T-helper 1 cell treated with Interleukin-12 subunit alpha and Interleukin-12 subunit beta and Interleukin-4 antibody, amounts not matched to agents 30 μg/mL and 1 μg/mL, for 36 hours (primary cell): Measurements from ENCODE around the gene FOS.

Experiments used
- H3K27ac Mint-ChIP-seq: one replicate; pipeline ENCODE4 v1.8.0; 2021; ENCODE audit warnings: mild to moderate bottlenecking, mixed read lengths
- H3K27me3 Mint-ChIP-seq: one replicate; pipeline ENCODE4 v1.8.0; 2021; ENCODE audit warnings: low read depth, mixed read lengths
- H3K36me3 Mint-ChIP-seq: one replicate; pipeline ENCODE4 v1.8.0; 2021; ENCODE audit warnings: low read depth, mixed read lengths
- H3K4me1 Mint-ChIP-seq: one replicate; pipeline ENCODE4 v1.8.0; 2021; ENCODE audit warnings: low read depth, mixed read lengths
- H3K4me3 Mint-ChIP-seq: one replicate; pipeline ENCODE4 v1.8.0; 2021; ENCODE audit warnings: mild to moderate bottlenecking, moderate library complexity, mixed read lengths
- H3K9me3 Mint-ChIP-seq: one replicate; pipeline ENCODE4 v1.8.0; 2021; ENCODE audit warnings: mixed read lengths

The FOS gene

DNA sequence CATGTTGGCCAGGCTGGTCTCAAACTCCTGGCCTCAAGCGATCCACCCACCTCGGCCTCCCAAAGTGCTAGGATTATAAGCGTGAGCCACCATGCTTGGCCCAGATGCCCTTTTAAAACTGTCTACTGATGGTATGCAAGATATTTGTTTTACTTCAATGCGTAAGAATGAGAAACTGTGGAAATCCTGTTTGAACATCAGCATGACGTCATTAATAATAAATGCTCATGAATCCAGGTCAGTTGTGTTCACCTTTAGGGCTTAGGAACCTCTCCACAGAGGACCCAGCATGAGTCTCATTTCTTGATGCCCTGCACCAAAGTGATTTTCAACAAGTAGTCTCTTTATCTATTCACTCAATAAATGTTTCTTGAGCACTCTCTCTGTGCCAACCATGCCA, 34.5 kb upstream of the FOS start:
- H3K27ac Mint-ChIP-seq = no peak overlapping the region
- H3K27me3 Mint-ChIP-seq = peaks cover 76% of the 10 kb centered on the region
- H3K4me1 Mint-ChIP-seq = peaks cover 20% of the 10 kb centered on the region
- no peaks in the 10 kb centered on the region for H3K9me3 Mint-ChIP-seq
- H3K36me3 Mint-ChIP-seq = peaks cover 4% of the 10 kb centered on the region
- no peak overlapping the region for H3K4me3 Mint-ChIP-seq

DNA sequence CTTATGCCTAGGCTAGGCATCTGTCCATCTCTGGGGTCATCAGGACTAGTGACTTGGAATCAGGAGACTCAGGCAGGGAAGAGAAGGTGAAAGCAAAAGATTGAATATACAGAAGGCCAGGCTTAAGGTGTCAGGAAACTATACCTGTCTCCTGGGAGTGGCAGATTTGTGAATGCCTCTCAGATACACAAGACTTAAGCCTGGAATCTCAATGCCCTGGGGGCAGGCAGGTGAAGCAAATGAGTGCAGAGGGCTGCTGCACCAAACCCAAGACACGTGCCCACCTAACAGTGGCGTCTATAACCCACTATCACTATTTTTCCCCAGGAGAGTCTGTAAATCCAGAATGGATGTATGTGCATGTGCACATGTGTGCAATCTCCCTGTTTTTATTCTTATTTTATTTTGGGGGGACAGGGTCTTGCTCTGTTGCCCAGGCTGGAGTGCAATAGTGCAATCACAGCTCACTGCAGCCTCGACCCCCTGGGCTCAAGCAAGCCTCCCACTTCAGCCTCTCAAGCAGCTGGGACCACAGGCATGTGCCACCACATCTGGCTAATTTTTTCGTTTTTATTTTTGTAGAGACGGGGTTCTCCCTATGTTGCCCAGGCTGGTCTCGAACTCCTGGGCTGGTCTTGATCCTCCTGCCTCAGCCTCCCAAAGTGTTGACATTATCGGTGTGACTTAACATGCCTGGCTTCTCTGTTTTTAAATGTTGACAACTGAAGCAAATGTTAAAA, 31.9 kb upstream of the FOS start:
- peak overlapping the region; percentile 45 for H3K4me3 Mint-ChIP-seq
- H3K27me3 Mint-ChIP-seq = peaks cover 61% of the 10 kb centered on the region
- peaks cover 36% of the 10 kb centered on the region for H3K4me1 Mint-ChIP-seq
- H3K36me3 Mint-ChIP-seq = peaks cover 4% of the 10 kb centered on the region
- H3K27ac Mint-ChIP-seq = no peak overlapping the region
- no peaks in the 10 kb centered on the region for H3K9me3 Mint-ChIP-seq

DNA sequence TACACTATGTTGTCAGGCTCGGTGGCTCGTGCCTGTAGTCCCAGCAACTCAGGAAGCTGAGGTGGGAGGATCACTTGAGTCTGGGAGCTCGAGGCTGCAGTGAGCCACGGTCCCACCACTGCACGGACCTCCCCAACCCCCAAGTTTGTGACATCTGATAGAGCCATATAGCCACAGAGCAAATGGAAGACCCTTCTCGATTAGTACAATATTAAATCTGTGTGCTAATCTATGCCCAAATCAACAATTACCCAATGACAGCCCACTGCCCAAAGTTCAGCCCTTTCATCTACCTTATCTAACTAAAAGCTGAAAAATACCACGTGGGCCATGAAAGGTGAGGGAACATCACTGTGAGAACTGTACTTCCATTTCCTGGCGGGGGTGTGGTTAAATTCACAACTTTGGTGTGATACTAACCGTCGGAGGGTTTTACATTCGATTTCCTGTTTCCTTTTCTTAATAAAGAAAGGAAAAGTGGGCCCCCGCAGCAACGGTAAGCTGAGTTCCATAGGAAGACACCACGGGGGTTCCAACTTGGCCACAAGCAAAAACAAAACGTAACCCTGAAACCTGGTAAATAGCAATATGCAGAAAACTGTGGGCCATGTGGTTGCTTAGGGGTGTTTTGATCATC, 31.2 kb upstream of the FOS start:
- Mint-ChIP-seq H3K9me3 (no peaks in the 10 kb centered on the region), H3K4me1 (peaks cover 41% of the 10 kb centered on the region), H3K27me3 (peaks cover 63% of the 10 kb centered on the region), H3K36me3 (peaks cover 4% of the 10 kb centered on the region), H3K27ac (peak overlapping the region; percentile 32), H3K4me3 (peak overlapping the region; percentile 45)

DNA sequence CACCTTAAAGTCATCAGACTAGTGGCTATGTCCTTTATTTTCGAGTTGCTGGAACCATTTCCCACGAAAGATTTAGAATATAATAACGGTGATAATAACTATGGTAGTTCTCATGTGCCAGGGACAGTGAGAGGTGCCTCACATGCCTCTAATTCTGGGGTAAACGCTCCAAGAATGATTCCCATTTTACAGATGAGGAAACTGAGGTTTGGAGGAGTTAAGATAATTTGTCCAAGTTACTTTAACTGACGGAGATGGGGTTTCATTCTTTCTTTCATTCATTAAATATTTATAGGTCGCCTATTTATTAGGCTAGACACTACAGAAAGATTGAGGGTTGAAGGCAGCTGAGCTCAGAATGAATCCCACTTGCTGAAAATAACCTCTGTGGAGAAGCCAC, 30.7 kb upstream of the FOS start:
- Mint-ChIP-seq H3K4me1 (peaks cover 41% of the 10 kb centered on the region), H3K4me3 (peak overlapping the region; percentile 45), H3K36me3 (peaks cover 4% of the 10 kb centered on the region), H3K27me3 (peaks cover 60% of the 10 kb centered on the region), H3K27ac (peak overlapping the region; percentile 32), H3K9me3 (no peaks in the 10 kb centered on the region)

DNA sequence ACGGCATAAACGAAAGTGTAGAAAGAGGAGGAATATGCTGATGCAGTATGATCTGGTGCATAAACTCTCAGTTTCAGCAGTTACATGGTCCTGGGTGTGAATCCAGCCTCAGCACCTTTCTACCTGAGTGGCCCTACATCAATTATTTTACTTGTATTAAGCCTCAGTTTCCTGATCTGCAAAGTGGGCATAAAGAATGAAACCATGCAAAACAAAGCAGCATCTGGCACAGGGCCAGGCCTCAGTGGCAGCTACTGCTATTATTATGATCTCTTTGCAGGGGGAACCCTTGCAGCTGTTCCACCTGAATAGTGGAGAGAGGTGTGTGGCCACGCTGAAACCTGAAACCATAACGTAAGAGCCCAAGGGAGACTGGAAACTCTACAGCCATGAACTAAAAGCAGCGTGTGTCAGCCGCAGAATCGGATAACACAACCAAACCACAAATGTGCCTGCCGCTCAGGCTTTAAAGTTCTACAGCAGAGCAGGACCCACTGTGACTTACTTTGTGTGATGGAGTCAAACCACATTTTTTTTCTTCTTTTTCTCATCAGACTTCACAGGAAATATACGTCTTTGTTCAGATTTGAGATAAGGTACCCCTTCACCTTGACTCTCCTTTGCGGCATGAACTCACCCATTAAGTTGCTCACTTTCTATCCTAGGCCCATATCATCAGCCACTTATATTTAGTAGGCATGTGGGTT, 29.2 kb upstream of the FOS start:
- peaks cover 41% of the 10 kb centered on the region for H3K4me1 Mint-ChIP-seq
- H3K4me3 Mint-ChIP-seq = peak overlapping the region; percentile 45
- H3K36me3 Mint-ChIP-seq = peaks cover 4% of the 10 kb centered on the region
- peaks cover 60% of the 10 kb centered on the region for H3K27me3 Mint-ChIP-seq
- H3K9me3 Mint-ChIP-seq = no peaks in the 10 kb centered on the region
- H3K27ac Mint-ChIP-seq = peak overlapping the region; percentile 75

DNA sequence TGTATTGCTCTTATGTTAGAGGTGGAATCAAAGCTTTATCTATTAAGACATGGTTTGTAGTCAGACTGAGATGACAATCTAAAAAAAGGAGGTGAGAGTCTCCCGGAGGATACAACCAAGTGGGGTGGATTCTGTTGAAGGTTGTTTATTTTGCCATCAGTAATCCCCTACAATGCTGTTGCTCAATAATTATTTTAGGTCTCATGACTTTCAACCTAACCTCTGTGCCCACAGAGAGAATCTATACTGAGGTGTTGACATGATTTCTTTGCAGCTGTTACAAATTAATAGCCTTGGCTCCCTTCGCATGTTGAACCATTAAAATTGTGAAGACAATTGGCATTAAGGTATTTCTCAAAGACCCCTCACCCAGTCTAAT, 28.7 kb upstream of the FOS start:
- H3K27ac Mint-ChIP-seq = peak overlapping the region; percentile 75
- peaks cover 4% of the 10 kb centered on the region for H3K36me3 Mint-ChIP-seq
- H3K4me3 Mint-ChIP-seq = peak overlapping the region; percentile 45
- H3K4me1 Mint-ChIP-seq = peaks cover 41% of the 10 kb centered on the region
- H3K9me3 Mint-ChIP-seq = no peaks in the 10 kb centered on the region
- H3K27me3 Mint-ChIP-seq = peaks cover 60% of the 10 kb centered on the region

DNA sequence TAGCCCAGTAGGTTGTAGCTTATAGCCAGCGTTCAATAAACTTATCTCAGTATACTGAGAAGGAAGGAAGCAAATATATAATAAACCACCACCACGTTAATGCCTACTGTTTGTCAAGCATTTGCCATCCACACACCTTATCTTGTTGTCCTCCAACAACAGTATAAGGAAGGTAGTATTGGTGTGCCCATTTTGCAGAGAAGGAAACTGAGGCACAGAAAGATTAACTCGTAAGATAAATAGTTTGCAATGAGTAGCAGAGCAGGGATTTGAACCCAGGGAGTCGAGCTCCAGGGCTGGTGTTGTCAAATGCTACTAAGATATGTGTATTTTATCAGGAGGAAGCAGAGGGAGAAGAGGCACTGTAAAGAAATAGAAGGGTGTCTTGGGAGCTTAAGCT, 27.8 kb upstream of the FOS start:
- Mint-ChIP-seq H3K4me3 (no peak overlapping the region), H3K36me3 (peaks cover 4% of the 10 kb centered on the region), H3K4me1 (peaks cover 41% of the 10 kb centered on the region), H3K27me3 (peaks cover 59% of the 10 kb centered on the region), H3K27ac (no peak overlapping the region), H3K9me3 (no peaks in the 10 kb centered on the region)

DNA sequence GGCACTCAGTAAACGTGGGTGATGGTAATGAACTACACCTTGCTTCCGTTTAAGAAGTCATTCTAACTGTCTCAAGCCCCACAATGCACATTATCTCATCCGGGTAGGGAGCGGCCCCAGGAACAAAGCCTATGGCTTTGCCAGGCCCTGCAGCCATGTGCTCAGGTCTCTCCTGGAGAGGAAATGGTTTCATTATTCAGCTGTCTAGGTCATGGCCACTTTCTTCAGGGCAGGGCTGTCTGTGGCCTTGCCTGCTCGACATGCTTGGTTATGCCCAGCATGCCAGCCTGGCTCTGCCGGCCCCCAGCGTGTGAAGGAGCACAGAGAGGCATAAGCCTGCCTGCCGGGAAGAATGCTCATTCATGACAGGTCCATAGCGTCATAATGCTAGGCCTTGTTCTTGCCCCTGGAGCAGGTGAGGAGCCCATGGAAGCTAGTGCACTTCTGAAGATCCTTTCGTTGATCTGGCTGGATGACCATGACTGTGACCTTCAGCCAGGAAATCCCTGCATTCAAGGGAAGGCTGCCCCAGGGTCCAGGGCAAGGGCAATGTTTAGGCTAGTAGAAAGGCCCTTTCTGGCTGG, 26.3 kb upstream of the FOS start:
- no peak overlapping the region for H3K4me3 Mint-ChIP-seq
- peaks cover 34% of the 10 kb centered on the region for H3K4me1 Mint-ChIP-seq
- H3K27ac Mint-ChIP-seq = no peak overlapping the region
- H3K9me3 Mint-ChIP-seq = no peaks in the 10 kb centered on the region
- peaks cover 52% of the 10 kb centered on the region for H3K27me3 Mint-ChIP-seq
- peaks cover 3% of the 10 kb centered on the region for H3K36me3 Mint-ChIP-seq

DNA sequence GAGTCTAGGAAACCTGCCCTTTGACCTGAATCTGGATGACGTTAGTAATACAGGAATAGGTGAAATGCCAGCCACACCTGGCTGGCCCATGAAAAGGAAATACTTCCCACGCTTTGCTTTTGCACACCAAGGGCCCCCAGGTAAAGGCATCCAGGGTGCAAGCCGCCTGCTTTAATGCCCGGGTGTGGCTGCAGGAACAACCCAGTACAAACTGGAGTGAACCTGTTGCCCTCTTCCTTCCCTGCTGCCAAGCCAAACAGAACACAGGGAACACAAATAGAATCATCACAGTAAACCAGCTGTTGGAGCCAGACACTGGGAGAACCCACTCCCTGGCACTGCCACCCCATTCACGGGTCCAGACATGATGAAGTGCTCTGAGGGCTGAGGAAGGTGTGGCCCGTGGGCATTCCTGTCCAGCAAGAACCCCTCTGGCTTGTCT, 24.2 kb upstream of the FOS start:
- Mint-ChIP-seq H3K9me3 (no peaks in the 10 kb centered on the region), H3K27me3 (peaks cover 58% of the 10 kb centered on the region), H3K27ac (no peak overlapping the region), H3K4me1 (peaks cover 27% of the 10 kb centered on the region), H3K4me3 (no peak overlapping the region), H3K36me3 (no peaks in the 10 kb centered on the region)

DNA sequence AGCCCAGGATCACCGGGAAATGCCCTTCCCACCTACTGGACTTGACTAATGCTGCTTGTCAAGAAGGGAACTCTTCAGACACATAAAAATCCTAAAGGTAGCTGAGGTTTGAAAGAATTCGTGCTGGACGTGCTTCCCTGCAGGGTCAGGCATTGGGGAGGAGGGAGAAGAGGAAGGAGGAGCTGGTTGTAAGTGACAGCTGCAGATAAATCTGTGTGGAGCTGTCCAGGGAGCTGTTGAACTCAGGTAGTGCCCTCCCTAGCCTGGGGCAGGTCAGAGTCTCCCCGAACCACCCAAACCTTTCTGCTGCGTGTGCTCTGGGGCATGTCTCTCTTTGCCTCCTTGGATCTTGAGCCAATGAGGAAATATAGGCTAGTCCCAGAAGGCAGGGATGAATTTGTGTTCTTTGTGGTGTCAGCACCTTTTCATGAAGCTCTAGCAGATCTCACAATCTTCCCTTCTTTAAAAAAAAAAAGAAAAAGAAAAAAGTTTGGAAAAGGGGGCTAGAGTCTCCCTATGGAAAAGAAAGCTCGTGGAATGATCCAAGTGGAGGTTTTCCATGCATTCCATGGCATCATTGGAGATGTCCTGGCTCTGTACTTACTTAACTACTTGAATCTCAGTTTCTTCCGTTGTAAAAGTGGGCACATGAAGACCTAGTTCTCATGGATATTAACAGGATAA, 23.6 kb upstream of the FOS start:
- Mint-ChIP-seq H3K27ac (no peak overlapping the region), H3K4me3 (no peak overlapping the region), H3K36me3 (no peaks in the 10 kb centered on the region), H3K9me3 (no peaks in the 10 kb centered on the region), H3K4me1 (peaks cover 27% of the 10 kb centered on the region), H3K27me3 (peaks cover 59% of the 10 kb centered on the region)

DNA sequence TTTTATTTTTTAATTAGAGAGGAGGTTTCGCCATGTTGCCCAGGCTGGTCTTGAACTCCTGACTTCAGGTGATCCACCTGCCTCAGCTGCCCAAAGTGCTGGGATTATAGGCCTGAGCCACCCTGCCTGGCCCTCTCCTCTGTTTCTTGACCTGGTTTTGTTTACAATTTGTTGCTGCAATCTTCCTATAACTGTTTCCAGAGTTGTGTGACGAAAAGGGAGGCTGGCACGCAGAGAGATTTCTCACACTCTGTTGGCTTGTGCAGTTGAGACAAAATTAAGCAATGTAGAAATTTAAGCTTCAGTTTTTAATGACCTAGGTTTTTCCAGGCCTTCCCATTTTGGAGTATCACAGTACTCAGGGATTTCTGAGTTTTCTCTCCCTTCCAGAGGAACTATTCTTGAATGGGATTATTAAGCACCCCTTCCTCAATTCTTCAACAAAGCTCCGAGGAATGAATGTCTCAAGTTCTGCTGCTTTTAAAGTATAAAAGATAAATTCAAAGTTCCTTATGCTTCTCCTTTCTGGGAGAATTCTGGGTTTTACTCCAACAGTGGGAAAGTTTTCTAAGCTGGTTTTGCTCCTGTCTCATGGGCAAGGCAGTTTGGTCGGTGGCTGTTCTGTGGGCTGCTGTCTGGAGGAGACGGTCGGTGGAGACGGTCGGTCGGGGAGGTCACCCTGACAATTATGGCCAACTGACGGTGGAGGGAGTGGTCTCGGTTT, 20.4 kb upstream of the FOS start:
- no peaks in the 10 kb centered on the region for H3K36me3 Mint-ChIP-seq
- no peaks in the 10 kb centered on the region for H3K9me3 Mint-ChIP-seq
- H3K27ac Mint-ChIP-seq = peak overlapping the region; percentile 94
- H3K4me3 Mint-ChIP-seq = peak overlapping the region; percentile 84
- peaks cover 67% of the 10 kb centered on the region for H3K27me3 Mint-ChIP-seq
- H3K4me1 Mint-ChIP-seq = peaks cover 16% of the 10 kb centered on the region

DNA sequence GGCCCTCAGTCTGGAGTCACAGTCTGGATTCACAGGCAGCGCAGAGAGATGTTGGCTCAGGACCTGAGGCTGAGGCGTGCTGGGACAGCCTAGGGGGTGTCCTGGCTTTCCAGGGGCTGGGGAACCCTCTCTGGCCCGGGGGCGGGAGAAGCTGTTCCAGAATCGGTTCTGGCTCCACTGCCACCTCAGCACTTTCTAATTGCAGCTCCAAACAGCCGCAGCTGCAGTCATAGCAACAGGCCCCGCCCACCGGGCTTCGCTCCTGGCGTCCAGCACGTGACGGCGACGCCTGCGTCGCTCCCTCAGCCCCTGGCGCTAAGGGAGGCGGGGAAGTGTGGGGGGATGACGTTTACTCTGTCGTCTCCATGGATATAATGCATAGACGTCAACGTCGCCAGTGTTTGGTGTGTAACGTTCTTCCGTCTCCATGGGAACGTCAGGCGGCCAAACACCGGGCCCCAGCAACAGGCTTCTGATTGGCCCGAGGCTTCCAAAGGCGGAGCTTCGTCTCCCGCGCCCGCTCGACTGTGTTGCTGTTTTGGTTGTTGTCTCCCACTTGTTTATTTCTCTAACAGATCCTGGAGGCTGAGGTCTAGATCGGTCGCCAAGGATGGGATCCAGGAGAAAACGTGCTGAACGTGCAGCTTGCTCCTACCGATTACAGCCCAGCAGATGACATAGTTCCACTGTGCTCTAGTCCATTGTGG, 19.7 kb upstream of the FOS start:
- Mint-ChIP-seq H3K36me3 (no peaks in the 10 kb centered on the region), H3K27ac (peak overlapping the region; percentile 94), H3K9me3 (no peaks in the 10 kb centered on the region), H3K4me3 (peak overlapping the region; percentile 84), H3K4me1 (peaks cover 16% of the 10 kb centered on the region), H3K27me3 (peaks cover 69% of the 10 kb centered on the region)

DNA sequence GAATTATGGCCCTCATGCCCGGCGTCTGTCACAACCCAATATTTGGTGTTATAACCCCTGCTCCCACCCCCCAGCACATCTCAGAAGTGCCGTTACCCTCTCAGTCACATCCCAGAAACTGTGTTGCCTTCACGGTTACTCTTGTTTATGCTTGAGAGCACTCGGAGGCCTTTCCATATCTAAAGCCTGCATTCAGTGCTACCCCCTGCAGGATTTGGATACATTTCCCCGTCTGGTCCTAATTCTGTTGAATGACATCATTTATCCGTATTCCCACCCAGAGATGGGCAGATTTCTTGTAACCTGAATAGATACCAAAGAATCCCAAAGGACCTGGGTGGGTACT, 19.1 kb upstream of the FOS start:
- Mint-ChIP-seq H3K36me3 (no peaks in the 10 kb centered on the region), H3K4me1 (peaks cover 16% of the 10 kb centered on the region), H3K27me3 (peaks cover 66% of the 10 kb centered on the region), H3K27ac (peak overlapping the region; percentile 94), H3K4me3 (peak overlapping the region; percentile 84), H3K9me3 (no peaks in the 10 kb centered on the region)
